ENCODE data around the gene NUP35.

The NUP35 gene

DNA sequence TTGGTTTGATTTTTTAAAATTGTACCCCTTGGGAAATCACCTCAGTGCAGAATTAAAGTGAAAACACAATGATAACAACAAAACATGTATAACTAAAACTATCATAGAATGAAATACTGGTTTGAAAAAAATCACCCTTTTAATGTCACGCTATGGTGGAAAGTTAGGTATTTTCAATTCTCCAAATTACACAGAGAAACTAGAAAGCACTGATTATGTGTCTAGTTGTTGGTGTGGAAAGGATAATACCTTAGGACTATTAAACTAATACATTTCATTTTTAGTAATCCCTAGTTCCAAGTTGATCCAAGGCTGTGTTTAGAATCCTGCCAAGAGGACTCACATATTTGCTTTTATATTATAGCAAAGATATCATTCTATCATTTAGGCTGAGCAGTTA, 71.2 kb downstream of the NUP35 start:
- H3K4me1 ChIP-seq (ENCODE audit: insufficient read depth, low read length, severe bottlenecking) = no peaks in the 10 kb centered on the region
- no peak overlapping the region for H3K27ac ChIP-seq (ENCODE audit: low read depth, low read length, poor library complexity, severe bottlenecking)
- no peaks in the 10 kb centered on the region for H4K20me1 ChIP-seq (ENCODE audit: insufficient read depth, low read length)
- no peak for TF ChIP-seq EZH2 (IDR thresholded peaks at IDR 0.05; ENCODE audit: borderline replicate concordance, low read length)
- TF ChIP-seq, protein P1, sequence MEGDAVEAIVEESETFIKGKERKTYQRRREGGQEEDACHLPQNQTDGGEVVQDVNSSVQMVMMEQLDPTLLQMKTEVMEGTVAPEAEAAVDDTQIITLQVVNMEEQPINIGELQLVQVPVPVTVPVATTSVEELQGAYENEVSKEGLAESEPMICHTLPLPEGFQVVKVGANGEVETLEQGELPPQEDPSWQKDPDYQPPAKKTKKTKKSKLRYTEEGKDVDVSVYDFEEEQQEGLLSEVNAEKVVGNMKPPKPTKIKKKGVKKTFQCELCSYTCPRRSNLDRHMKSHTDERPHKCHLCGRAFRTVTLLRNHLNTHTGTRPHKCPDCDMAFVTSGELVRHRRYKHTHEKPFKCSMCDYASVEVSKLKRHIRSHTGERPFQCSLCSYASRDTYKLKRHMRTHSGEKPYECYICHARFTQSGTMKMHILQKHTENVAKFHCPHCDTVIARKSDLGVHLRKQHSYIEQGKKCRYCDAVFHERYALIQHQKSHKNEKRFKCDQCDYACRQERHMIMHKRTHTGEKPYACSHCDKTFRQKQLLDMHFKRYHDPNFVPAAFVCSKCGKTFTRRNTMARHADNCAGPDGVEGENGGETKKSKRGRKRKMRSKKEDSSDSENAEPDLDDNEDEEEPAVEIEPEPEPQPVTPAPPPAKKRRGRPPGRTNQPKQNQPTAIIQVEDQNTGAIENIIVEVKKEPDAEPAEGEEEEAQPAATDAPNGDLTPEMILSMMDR (IDR thresholded peaks at IDR 0.05; ENCODE audit: low read length) = no peak
- H3K9me3 ChIP-seq (ENCODE audit: low read length) = no peaks in the 10 kb centered on the region
- H3K4me3 ChIP-seq (ENCODE audit: low read depth, low read length, poor library complexity, severe bottlenecking) = no peak overlapping the region
- no peak overlapping the region for H2AFZ ChIP-seq (ENCODE audit: low read length)
- no peaks in the 10 kb centered on the region for H3K27me3 ChIP-seq (ENCODE audit: insufficient read depth, low read length)
- H3K9ac ChIP-seq (ENCODE audit: low read length) = no peak overlapping the region
- H3F3A ChIP-seq (ENCODE audit: insufficient read depth, low read length) = no peaks in the 10 kb centered on the region
- no peak overlapping the region for H3K4me2 ChIP-seq (ENCODE audit: low read length)
- peaks cover 18% of the 10 kb centered on the region; the same call in 1 of the 2 replicates for H3K36me3 ChIP-seq (ENCODE audit: insufficient read depth, low read length)
- no peaks in the 10 kb centered on the region for H3K79me2 ChIP-seq (ENCODE audit: insufficient read depth, low read length)
- no peaks in the 10 kb centered on the region for H3K9me2 ChIP-seq (ENCODE audit: low read depth, low read length)

DNA sequence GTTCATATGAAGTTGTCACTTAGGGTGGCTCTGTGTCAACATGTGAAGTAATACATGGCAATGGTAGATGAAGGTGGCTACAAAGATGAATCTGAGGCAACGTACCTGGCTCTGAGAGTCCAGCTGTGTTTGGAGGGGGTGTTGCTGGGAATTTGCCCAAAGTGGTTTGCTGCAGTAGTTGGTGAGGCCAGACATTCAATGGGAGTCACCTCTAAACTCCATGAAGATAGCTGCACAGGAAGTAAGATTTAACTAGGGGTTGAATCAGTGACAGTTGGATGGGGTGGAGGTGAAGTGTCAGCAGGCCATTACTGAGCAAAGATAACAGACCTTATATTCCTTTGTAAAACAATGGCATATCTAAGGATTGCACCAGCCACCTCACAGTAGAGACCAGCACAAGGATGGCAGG, 71.8 kb downstream of the NUP35 start:
- no peaks in the 10 kb centered on the region for H3K27me3 ChIP-seq (ENCODE audit: insufficient read depth, low read length)
- no peak overlapping the region for H3K4me3 ChIP-seq (ENCODE audit: low read depth, low read length, poor library complexity, severe bottlenecking)

DNA sequence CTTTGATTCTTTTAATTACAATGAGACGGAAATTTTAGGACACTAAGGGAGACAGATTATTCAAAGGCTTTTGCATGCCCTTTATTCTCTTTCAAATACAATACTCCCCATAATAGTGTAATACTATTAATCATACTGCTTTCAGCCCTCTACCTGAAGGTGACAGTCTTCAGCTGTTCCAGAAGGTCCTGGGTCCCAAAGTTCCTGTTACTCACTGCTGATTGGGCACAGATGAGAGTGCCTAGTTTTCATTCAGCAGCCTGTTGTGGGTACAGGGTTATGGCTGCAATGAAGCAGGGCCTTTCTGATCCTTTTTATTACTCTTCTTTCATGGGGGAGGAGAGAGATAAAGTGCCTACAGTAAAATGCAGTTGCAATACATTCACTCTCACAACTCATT, 80.2 kb downstream of the NUP35 start:
- Histone ChIP-seq H3K9me3 (ENCODE audit: low read length) (no peaks in the 10 kb centered on the region), H3K27ac (ENCODE audit: low read depth, low read length, poor library complexity, severe bottlenecking) (no peak overlapping the region), H3K79me2 (ENCODE audit: insufficient read depth, low read length) (no peaks in the 10 kb centered on the region), H2AFZ (ENCODE audit: low read length) (no peak overlapping the region), H3K4me1 (ENCODE audit: insufficient read depth, low read length, severe bottlenecking) (no peaks in the 10 kb centered on the region), H3K4me3 (ENCODE audit: low read depth, low read length, poor library complexity, severe bottlenecking) (no peak overlapping the region), H3K27me3 (ENCODE audit: insufficient read depth, low read length) (no peaks in the 10 kb centered on the region), H4K20me1 (ENCODE audit: insufficient read depth, low read length) (no peaks in the 10 kb centered on the region), H3F3A (ENCODE audit: insufficient read depth, low read length) (no peaks in the 10 kb centered on the region), H3K9ac (ENCODE audit: low read length) (no peak overlapping the region), H3K36me3 (ENCODE audit: insufficient read depth, low read length) (no peaks in the 10 kb centered on the region), H3K9me2 (ENCODE audit: low read depth, low read length) (no peaks in the 10 kb centered on the region), H3K4me2 (ENCODE audit: low read length) (no peak overlapping the region)
- no peak for TF ChIP-seq EZH2 (IDR thresholded peaks at IDR 0.05; ENCODE audit: borderline replicate concordance, low read length)

More for the DNA sequence above, 71.8 kb downstream of the NUP35 start:
- H3K4me2 ChIP-seq (ENCODE audit: low read length) = no peak overlapping the region
- no peak overlapping the region for H3K27ac ChIP-seq (ENCODE audit: low read depth, low read length, poor library complexity, severe bottlenecking)
- peaks cover 15% of the 10 kb centered on the region; the same call in 1 of the 2 replicates for H3K36me3 ChIP-seq (ENCODE audit: insufficient read depth, low read length)
- TF ChIP-seq EZH2 (IDR thresholded peaks at IDR 0.05; ENCODE audit: borderline replicate concordance, low read length) = no peak
- TF ChIP-seq, protein P1 (IDR thresholded peaks at IDR 0.05; ENCODE audit: low read length) = no peak
- H3K9me3 ChIP-seq (ENCODE audit: low read length) = no peaks in the 10 kb centered on the region
- H3K9ac ChIP-seq (ENCODE audit: low read length) = no peak overlapping the region
- no peak overlapping the region for H2AFZ ChIP-seq (ENCODE audit: low read length)
- no peaks in the 10 kb centered on the region for H3K9me2 ChIP-seq (ENCODE audit: low read depth, low read length)
- H3K4me1 ChIP-seq (ENCODE audit: insufficient read depth, low read length, severe bottlenecking) = no peaks in the 10 kb centered on the region
- no peaks in the 10 kb centered on the region for H3K79me2 ChIP-seq (ENCODE audit: insufficient read depth, low read length)
- no peaks in the 10 kb centered on the region for H4K20me1 ChIP-seq (ENCODE audit: insufficient read depth, low read length)
- no peaks in the 10 kb centered on the region for H3F3A ChIP-seq (ENCODE audit: insufficient read depth, low read length)

DNA sequence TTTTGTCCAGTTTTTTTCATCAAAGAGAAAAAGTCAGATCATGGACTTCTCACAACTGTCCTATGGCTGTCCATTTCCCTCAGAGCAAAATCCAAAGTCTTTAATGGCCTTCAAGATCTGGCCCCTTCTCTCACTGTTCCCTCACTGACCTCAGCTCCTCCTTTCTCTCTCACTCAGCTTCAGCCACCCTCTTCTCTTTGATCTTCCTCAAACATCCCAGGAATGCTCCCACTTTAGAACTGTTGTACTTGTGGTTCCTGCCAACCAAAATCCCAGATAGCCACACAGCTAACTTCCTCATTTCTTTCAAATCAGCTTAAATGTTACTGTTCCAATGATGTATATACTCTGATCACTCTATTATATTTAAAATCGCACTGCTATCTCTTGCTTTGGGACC, 82.9 kb downstream of the NUP35 start:
- H3K36me3 ChIP-seq (ENCODE audit: insufficient read depth, low read length) = no peaks in the 10 kb centered on the region
- no peaks in the 10 kb centered on the region for H3F3A ChIP-seq (ENCODE audit: insufficient read depth, low read length)
- H4K20me1 ChIP-seq (ENCODE audit: insufficient read depth, low read length) = no peaks in the 10 kb centered on the region
- no peaks in the 10 kb centered on the region for H3K9me3 ChIP-seq (ENCODE audit: low read length)
- no peak overlapping the region for H3K4me2 ChIP-seq (ENCODE audit: low read length)
- no peaks in the 10 kb centered on the region for H3K27me3 ChIP-seq (ENCODE audit: insufficient read depth, low read length)
- no peak overlapping the region for H3K9ac ChIP-seq (ENCODE audit: low read length)
- TF ChIP-seq, protein P1 (IDR thresholded peaks at IDR 0.05; ENCODE audit: low read length) = no peak
- TF ChIP-seq EZH2 (IDR thresholded peaks at IDR 0.05; ENCODE audit: borderline replicate concordance, low read length) = no peak
- H3K27ac ChIP-seq (ENCODE audit: low read depth, low read length, poor library complexity, severe bottlenecking) = no peak overlapping the region
- no peaks in the 10 kb centered on the region for H3K9me2 ChIP-seq (ENCODE audit: low read depth, low read length)
- no peak overlapping the region for H3K4me3 ChIP-seq (ENCODE audit: low read depth, low read length, poor library complexity, severe bottlenecking)
- no peaks in the 10 kb centered on the region for H3K79me2 ChIP-seq (ENCODE audit: insufficient read depth, low read length)
- H2AFZ ChIP-seq (ENCODE audit: low read length) = no peak overlapping the region
- H3K4me1 ChIP-seq (ENCODE audit: insufficient read depth, low read length, severe bottlenecking) = no peaks in the 10 kb centered on the region
